K562 (cell line): ENCODE measurements around the gene ZNF484. TPM values are rescaled to one million over a fixed set of nuclear protein-coding genes. Genes with fewer than 3 reads are reported as not detected.

Experiments used
- ARNT ChIP-seq, 2 experiments: fragments of 450-650 bp; IDR thresholded peaks; 2 replicates each; pipeline ENCODE4 v1.6.1; 2016; ENCODE audit warnings: mild to moderate bottlenecking in 1 of 2
- BACH1 ChIP-seq: fragments of 200-800 bp; sonication (Bioruptor generic); IDR thresholded peaks from 2 replicates; pipeline ENCODE4 v1.6.1; 2016; ENCODE audit warnings: missing genetic modification characterization, missing compliant biosample characterization
- CLOCK ChIP-seq: fragments of 250-450 bp; sonication (Bioruptor Pico); IDR thresholded peaks from 2 replicates; pipeline ENCODE4 v1.4.0; 2020; ENCODE audit warnings: mild to moderate bottlenecking, moderate library complexity, borderline replicate concordance
- CREB3 ChIP-seq: fragments of 450-650 bp; conservative IDR thresholded peaks from 2 replicates; pipeline ENCODE4 v1.6.1; 2016; ENCODE audit warnings: missing genetic modification characterization, low read depth, mild to moderate bottlenecking, missing compliant biosample characterization, moderate library complexity
- CREB3L1 ChIP-seq: fragments of 450-650 bp; IDR thresholded peaks from 2 replicates; pipeline ENCODE4 v1.6.1; 2014; ENCODE audit warnings: low read depth, mild to moderate bottlenecking, moderate library complexity, borderline replicate concordance
- ESRRA ChIP-seq: fragments of 450-650 bp; IDR thresholded peaks from 2 replicates; pipeline ENCODE4 v1.6.1; 2014; ENCODE audit warnings: low read depth, mild to moderate bottlenecking, moderate library complexity, borderline replicate concordance
- HDAC1 ChIP-seq, 2 experiments: fragments of 450-650 bp; IDR thresholded peaks; 2 replicates each; pipeline ENCODE4 v1.6.1; 2016 to 2017; ENCODE audit warnings: inconsistent platforms in 1 of 2, mild to moderate bottlenecking in 1 of 2, moderate library complexity in 1 of 2
- KLF6 ChIP-seq: fragments of 250-450 bp; sonication (Bioruptor Pico); IDR thresholded peaks from 2 replicates; pipeline ENCODE4 v1.4.0; 2020; ENCODE audit warnings: mild to moderate bottlenecking, moderate library complexity, borderline replicate concordance
- LARP7 ChIP-seq: fragments of 450-650 bp; IDR thresholded peaks from 2 replicates; pipeline ENCODE4 v1.6.1; 2016
- MLX ChIP-seq, 2 experiments: fragments of 450-650 bp in 1 of 2; sonication (generic) in 1 of 2; formaldehyde crosslinking; conservative IDR thresholded peaks; 2 replicates each; pipeline versions ENCODE4 v1.4.0 to v1.8.1; 2020 to 2022; ENCODE audit warnings: mild to moderate bottlenecking in 1 of 2, missing genetic modification reagents in 1 of 2
- MTA3 ChIP-seq: fragments of 450-650 bp; formaldehyde crosslinking; IDR thresholded peaks from 2 replicates; pipeline ENCODE4 v1.6.1; 2017; ENCODE audit warnings: mild to moderate bottlenecking, borderline replicate concordance
- MXI1 ChIP-seq: IDR thresholded peaks from 2 replicates; pipeline ENCODE4 v1.6.1; 2011; ENCODE audit warnings: low read depth, mild to moderate bottlenecking, improper control_type of control experiment, low read length
- NFE2L1 ChIP-seq: fragments of 450-650 bp; IDR thresholded peaks from 2 replicates; pipeline ENCODE4 v1.6.1; 2016; ENCODE audit warnings: missing genetic modification characterization, low read depth, mild to moderate bottlenecking, missing compliant biosample characterization, moderate library complexity, borderline replicate concordance
- SAP30 ChIP-seq: fragments of 200-600 bp; sonication (generic); IDR thresholded peaks from 2 replicates; pipeline ENCODE4 v1.6.1; 2012; ENCODE audit warnings: borderline replicate concordance, low read depth, mild to moderate bottlenecking, moderate library complexity, low read length, control low read depth, inconsistent platforms; ENCODE audit not compliant: insufficient read depth, poor library complexity, severe bottlenecking
- SPI1 ChIP-seq: IDR thresholded peaks from 2 replicates; pipeline ENCODE4 v1.6.1; 2011; ENCODE audit warnings: low read depth, low read length, control low read depth, borderline replicate concordance
- SRSF7 ChIP-seq: fragments of 200-400 bp; formaldehyde crosslinking; optimal IDR thresholded peaks from 2 replicates; pipeline ENCODE3; 2017; ENCODE audit warnings: mild to moderate bottlenecking, low read depth, low read length
- TAF7 ChIP-seq: fragments of 450-650 bp; IDR thresholded peaks from 2 replicates; pipeline ENCODE4 v1.6.1; 2016; ENCODE audit warnings: missing genetic modification characterization, missing compliant biosample characterization
- TARDBP ChIP-seq: fragments of 450-650 bp; IDR thresholded peaks from 2 replicates; pipeline ENCODE4 v1.6.1; 2016
- ZNF511 ChIP-seq: sonication (generic); formaldehyde crosslinking; IDR thresholded peaks from 2 replicates; pipeline ENCODE4 v1.8.0; 2022; ENCODE audit warnings: mild to moderate bottlenecking, missing genetic modification reagents
- polyA plus RNA-seq, 8 experiments: library from polyadenylated mRNA; depleted of rRNA in 4 of 8; stranded (reverse) in 5 of 8; unstranded in 3 of 8; fragments of >200 nt; fragmentation: Nextera tagmentation in 2 of 8; fragmentation: Illumina TruSeq in 1 of 8; extraction: Ambion mirVana in 2 of 8; extraction: Trizol in 1 of 8; gene quantifications; 2 replicates each; pipeline versions ENCODE4 v1.2.1 to v1.2.3, GENCODE V29; 2011 to 2014; ENCODE audit warnings: inconsistent platforms in 1 of 8, missing spikeins in 1 of 8
- total RNA-seq, 7 experiments: library from RNA; depleted of rRNA in 6 of 7; stranded (reverse); fragments of >200 nt in 6 of 7; fragmentation: Illumina TruSeq in 2 of 7; extraction: Trizol in 2 of 7; gene quantifications; 2 replicates each; pipeline versions ENCODE4 v1.2.1 to v1.2.3, GENCODE V29; 2011 to 2021; ENCODE audit warnings: low replicate concordance in 1 of 7

Gene ZNF484
- total and polyA plus RNA-seq, 9 of the 15 experiments (the other 6 are each of a cell fraction or from before 2014, with no cell fraction given), result 1.1 to 5.8 (median 2.5) TPM

GRCh38 chr9:92877531-92878430 is at the start of gene ZNF484 (continued):
- TF ChIP-seq CREB3L1 (peak; percentile 38; the same call in 1 of the 2 replicates), ESRRA (peak; percentile 71; the same call in 1 of the 2 replicates), MXI1 (peak; percentile 72), MLX (CRISPR knock-in tag; conservative IDR thresholded peaks at IDR 0.05) (no peak), BACH1 (tag) (peak; percentile 93), ZNF511 (CRISPR knock-in tag) (no peak), CREB3 (peak; percentile 71; the same call in 1 of the 2 replicates), HDAC1 (IDR thresholded peaks at IDR 0.05) (peak in 1 of 2 experiments; percentile 73; a peak in 1 of 4 replicates), SAP30 (peak; percentile 98), SPI1 (peak; percentile 97), NFE2L1 (tag) (no peak), TARDBP (0 out of 2 replicates have a peak, but pooled peaks have one; percentile 40), SRSF7 (no peak), KLF6 (CRISPR knock-in tag) (peak; percentile 46; the same call in 1 of the 2 replicates), LARP7 (0 out of 2 replicates have a peak, but pooled peaks have one; percentile 32), TAF7 (tag) (peak; percentile 74), CLOCK (CRISPR knock-in tag) (no peak), ARNT (IDR thresholded peaks at IDR 0.05) (no peak), MTA3 (peak; percentile 60; the same call in 1 of the 2 replicates)
